Jurkat, Clone E6-1 (cell line): ENCODE measurements around the gene EIF2S2.
A peak's percentile ranks its signal among the peaks of the same experiment; 100 is the strongest.

Experiments
- DNase-seq: peaks from one replicate; pipeline ENCODE4 v3.0.0-alpha.2; 2011; ENCODE audit warnings: low read depth, low spot score
- H3K4me3 ChIP-seq: 2 replicates; pipeline ENCODE4 v1.5.1; 2011; ENCODE audit warnings: mild to moderate bottlenecking, low read length, control low read depth, moderate library complexity

EIF2S2 gene

DNA sequence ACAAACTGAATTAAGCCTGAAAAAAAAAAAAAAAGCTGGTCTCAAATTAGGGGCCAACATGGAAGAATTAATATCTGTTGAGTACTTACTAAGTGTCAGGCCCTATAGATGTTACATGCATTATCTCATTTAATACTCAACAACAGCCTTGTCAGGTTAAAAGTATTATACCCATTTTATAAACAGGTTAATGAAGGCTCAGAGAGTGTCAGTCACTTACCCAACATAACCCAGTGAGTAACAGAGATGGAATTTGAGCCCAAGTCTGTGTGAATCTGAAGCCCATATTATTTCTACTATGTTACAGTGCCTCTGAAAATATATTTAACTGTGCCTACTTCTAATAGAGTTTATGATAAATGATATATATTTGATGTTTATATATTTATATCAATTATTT is 11.3 kb upstream of the EIF2S2 start:
- no peak overlapping the region for H3K4me3 ChIP-seq
- no peak for DNase-seq

DNA sequence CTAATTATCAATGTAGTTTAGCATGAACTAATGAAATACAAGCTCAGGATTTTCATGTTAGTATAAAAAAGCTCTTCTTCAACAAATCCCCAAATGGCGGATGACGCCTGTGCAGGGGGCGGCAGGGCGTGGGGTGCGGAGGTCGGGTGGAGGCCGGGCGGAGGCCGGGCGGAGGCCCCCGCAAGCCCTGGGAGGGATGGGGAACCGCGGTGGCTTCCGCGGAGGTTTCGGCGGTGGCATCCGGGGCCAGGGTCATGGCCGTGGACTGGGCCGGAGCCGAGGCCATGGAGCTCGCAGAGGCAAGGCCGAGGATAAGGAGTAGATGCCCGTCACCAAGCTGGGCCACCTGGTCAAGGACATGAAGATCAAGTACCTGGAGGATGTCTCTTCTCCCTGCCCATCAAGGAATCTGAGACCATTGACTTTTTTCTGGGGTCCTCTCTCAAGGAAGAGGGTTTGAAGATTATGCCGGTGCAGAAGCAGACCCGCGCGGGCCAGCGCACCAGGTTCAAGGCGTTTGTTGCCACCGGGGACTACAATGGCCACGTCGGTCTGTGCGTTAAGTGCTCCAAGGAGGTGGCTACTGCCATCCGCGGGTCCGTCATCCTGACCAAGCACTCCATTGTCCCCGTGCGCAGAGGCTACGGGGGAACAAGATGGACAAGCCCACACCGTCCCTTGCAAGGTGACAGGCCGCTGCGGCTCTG is 10.4 kb upstream of the EIF2S2 start:
- DNase-seq: no peak
- H3K4me3 ChIP-seq: no peak overlapping the region

DNA sequence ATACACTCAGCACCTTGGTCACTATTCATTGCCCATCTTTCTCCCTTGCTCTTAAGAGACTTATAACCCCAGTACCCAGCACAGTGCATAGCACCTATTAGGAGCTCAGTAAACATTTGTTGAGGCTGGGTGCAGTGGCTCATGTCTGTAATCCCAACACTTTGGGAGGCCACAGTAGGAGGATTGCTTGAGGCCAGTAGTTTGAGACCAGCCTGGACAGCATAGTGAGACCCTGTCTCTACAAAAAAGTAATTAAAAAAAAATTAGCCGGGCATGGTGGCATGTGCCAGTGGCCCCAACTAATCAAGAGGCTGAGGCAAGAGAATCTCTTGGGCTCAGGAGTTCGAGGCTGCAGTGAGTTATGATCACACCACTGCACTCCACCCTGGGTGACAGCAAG is 8.2 kb upstream of the EIF2S2 start:
- no peak for DNase-seq
- H3K4me3 ChIP-seq: no peak overlapping the region

DNA sequence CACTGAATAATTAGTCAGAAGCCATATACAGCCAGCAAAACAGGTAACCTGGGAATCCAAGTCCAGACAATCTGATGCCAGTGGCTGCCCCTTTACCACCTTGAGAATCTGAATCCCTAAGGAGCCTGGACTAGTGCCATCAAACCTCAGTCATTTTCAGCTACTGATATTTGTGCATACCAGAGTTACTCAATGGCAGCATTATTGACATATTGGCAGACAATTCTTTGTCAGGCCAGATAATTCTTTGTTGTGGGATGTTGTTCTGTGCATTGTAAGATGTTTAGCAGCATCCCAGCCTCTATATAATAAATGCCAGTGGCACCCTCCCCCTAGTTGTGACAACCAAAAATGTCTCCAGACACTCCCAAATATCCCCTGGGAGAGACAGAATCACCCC is 3.2 kb upstream of the EIF2S2 start:
- no peak for DNase-seq
- H3K4me3 ChIP-seq: no peak overlapping the region

DNA sequence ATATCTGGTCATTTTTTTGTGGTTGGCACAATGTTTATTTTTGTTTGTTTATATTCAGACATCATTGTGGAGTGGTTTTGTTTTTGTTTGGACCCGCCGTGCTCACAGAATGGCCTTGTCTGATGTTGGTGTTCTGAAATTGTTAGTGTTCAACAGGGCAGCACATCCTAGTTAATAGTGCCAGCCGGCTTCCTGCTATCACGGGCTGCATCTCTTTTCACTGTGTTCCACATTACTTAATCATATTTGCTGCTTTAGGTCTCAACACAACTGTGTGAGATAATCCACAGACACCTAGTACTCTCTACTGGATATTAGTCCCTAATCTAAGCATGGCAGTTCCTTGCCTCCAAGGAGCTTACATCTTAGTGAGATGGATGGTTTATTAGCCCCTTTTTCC is 2.8 kb upstream of the EIF2S2 start:
- H3K4me3 ChIP-seq: no peak overlapping the region

DNA sequence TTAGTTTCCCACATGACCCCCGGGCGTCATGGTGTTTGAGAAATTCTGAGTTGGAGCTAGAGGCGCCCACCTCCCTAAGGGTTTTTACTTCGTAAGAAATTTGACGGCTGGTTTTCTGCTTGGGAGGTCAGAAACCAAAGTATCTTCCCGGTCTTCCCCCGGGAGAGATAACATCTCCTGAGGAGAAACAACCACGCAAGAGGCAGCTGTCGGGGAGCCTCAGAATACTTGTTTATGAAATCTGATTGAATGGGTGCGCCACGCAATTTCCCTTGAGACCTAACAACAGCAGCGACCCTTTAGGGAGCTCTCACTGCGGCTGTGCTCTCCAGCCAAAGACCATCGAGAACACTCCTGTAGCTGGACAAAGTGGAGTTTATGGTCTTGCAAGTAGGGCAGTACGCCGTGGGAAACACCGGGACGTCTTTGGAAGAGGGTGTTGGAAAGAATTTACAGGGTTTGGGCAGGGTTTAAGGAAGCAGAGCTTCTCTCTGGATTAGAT is 608 bp upstream of the EIF2S2 start:
- DNase-seq: no peak

More for the DNA sequence above, 2.8 kb upstream of the EIF2S2 start:
- DNase-seq: no peak

DNA sequence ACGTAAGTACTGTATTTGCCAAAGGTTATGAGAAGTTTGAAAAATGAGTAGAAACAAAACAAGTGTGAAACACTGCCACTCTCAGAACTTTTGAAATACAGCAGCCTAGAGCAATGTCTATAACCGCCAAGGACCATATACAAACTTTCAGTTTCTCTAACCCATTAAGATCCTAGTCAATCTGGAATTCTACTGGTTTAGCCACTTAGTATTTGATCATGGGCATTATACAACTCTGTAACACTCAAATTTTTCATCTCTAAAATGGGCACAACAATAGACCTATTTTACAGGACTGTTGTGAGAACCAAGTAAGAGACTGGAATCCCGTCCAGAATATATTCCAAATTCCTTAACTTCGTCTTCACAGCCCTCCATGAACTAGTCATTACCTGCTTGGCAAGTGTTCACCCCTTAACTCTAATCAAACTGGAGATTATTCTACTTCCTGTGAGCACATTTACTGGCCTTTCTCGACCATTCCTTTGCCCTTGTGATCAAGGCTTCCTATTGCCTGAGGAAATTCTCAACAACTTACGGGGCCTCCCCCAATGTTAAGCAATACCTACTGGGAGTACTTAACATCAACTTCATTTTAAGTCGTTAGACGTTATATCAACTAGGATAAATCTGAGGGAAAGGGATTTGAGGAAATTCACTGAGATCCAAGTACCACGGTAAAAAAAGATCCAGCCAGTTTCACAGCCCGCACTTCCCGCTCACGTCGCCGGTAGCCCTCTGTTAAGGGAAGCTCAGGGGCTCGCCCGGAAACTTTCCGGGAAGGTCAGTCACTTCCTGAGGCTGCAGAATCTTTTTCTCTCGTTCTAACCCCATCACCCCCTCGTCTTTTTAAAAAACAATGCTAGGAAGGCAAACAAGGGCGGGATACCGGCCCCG is 1.1 kb downstream of the EIF2S2 start:
- H3K4me3 ChIP-seq: peak overlapping the region; percentile 97
- no peak for DNase-seq

More for the DNA sequence above, 608 bp upstream of the EIF2S2 start:
- H3K4me3 ChIP-seq: peak overlapping the region; percentile 97

DNA sequence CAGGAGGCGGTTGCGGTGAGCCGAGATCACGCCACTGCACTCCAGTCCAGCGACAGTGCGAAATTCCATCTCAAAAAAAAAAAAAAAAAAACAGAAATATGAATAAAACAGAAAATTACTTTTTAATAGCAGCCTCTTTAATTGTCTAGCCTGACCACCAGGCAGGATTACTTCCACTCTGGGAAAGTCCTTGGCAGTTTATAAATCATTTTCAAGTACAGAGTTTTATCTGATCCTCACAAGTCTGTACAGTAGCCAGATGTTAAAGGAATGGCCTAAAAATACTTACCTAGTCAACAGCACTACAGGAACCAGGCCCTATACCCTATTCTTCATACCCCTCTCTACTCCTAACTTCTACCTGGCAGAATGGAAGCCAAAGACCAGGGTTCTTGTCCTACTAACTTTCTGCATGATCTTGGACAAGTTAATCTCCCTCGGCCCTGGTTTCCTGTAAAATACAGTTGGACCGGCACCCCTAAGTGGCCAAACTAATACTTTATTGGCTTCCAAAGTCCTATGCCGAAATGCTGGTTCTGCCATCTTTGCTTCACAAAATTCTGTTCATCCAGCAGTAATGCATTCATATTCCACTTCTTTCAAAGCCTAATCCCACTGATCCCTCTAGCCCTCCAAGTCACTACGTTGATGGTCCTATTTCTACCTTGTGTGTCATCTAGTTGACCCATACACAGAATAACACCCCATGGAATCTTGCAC is 1.9 kb downstream of the EIF2S2 start:
- H3K4me3 ChIP-seq: peak overlapping the region; percentile 97
- DNase-seq: no peak

DNA sequence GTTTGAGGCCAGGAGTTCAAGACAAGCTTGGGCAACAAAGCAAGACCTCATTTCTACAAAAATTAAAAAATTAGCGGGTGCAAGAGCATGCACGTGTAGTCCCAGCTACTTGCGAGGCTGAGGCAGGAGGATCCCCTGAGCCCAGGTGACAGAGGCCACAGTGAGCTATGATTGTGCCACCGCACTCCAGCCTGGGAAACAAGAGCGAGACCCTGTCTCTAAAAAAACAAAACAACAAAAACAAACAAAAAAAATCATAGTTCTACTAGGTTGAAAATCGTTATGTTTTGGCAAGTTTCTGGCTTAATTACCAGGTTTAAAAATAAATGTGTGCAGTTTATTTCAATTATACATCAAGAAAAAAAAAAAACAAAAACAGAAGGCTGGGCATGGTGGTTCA is 2.6 kb downstream of the EIF2S2 start:
- no peak for DNase-seq

DNA sequence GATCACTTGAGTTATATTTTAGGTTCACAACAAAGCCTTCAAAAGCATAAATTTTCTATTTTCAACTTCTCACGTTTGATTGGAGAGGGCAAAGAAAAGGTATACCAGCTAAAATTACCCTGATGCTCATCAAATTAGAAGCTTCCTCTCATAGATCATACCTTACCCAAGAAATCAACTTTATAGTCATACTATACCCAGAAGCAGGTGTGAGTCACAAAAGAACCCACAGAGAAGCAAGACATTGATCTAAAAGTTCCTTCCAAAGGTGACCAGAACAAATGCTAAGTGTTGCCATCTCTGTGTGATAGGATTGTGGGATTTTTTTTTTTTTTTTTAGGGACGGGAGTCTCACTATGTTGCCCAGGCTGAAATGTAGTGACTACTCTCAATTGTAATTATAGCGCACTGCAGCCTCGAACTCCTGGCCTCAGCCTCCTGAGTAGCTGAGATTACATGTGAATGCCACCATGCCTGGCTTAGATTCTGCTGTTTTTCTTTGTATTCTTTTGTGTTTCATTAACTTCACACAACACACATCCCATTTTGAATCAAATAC is 3.3 kb downstream of the EIF2S2 start:
- DNase-seq: no peak
- H3K4me3 ChIP-seq: no peak overlapping the region

More for the DNA sequence above, 2.6 kb downstream of the EIF2S2 start:
- H3K4me3 ChIP-seq: no peak overlapping the region

DNA sequence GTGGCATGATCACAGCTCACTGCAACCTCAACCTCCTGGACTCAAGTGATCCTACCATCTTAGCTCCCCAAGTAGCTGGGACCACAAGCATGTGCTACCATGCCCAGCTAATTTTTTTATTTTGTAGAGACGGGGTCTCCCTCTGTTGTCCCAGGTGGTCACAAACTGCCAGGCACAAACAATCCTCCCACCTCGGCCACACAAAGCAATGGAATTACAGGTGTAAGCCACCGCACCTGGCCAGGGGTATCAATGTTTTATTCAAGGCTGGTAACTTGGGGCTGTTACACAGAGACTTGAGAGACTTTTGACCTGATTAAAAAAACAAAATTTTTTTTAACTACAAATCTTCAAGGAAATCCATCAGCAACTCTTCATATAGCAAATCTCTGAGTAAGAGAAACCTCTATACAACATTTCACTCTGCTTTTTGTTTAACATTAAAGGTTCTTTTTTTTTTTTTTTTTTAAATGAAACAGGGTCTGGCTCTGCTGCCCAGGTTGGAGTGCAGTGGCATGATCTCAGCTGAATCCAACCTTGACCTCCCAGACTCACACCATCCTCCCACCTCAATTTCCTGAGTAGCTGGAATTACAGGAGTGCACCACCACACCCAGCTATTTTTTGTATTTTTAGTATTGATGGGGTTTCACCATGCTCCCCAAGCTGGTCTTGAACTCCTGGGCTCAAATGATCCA is 5.9 kb downstream of the EIF2S2 start:
- H3K4me3 ChIP-seq: no peak overlapping the region
- DNase-seq: no peak

DNA sequence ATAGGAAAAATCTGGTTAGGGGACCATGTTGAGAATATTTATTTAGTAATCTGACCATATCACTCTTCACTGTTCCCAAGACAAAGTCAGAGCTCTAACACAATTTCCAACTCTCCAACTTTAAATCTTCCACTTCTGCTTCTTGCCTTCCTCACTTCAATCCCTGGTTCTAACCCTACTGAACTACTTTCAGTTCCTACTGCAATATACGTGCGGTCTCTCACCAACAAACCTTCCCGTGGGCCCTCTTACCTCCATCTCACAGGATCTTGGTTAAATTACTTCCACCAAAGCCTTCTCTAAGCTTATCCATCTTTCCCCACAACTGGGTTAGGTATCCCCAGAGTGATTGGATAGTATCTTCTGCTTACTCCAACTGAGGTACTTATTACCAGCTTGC is 8.0 kb downstream of the EIF2S2 start:
- H3K4me3 ChIP-seq: no peak overlapping the region
- DNase-seq: no peak

DNA sequence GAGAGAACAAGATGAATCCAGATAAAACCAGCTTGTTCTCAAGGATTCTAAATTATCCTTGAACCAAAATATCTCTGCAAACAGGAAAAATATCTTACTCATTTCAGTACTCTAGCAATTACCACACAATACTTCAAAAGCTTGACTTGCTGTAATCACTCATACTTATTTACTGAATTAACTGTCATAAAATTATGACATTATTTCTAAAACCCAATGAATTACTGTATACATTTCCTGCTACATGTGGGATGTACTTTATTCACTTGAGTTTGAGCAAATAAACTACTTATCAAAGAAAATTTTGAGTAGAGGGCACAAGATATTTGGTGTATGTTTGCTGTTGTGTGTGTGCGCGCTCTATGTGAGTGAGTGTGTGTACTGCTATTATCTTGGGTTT is 9.7 kb downstream of the EIF2S2 start:
- DNase-seq: no peak

DNA sequence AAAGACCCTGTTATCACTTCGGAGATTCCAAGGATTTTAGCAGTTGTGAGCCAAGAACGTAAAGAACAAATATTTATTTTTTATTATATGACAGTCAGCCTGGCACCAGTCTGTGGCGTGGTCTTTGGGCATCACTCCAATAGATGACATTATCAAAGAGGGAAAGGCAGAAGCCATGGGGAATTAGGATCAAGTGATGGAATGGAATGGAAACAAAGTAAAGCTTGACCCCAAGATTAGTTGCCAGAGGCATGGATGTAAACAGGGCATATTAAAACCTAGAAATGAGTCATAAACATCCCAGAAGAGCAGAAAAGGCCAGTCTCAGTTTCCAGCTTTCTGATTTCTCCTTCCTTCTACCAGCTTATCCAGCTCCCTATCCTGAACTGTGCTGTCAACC is 11.5 kb downstream of the EIF2S2 start:
- DNase-seq: no peak
- H3K4me3 ChIP-seq: no peak overlapping the region

More for the DNA sequence above, 9.7 kb downstream of the EIF2S2 start:
- no peak overlapping the region for H3K4me3 ChIP-seq

DNA sequence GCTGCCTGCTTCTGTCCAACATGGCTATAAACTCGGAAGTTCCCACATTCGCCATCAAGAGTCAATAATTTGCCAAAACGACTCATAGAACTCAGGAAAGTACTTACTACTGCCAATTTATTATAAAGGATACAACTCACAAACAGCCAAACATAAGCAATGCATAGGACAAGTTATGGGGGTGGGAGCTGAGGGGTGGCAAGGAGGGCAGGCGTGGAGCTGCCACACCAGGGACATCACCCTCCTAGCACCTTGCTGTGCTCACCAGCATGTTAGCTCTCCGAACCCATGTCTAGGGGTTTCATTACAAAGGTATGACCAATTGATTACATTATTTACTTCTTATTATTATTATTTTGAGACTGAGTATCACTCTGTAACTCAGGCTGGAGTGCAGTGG is 12.4 kb downstream of the EIF2S2 start:
- DNase-seq: no peak
- H3K4me3 ChIP-seq: no peak overlapping the region

DNA sequence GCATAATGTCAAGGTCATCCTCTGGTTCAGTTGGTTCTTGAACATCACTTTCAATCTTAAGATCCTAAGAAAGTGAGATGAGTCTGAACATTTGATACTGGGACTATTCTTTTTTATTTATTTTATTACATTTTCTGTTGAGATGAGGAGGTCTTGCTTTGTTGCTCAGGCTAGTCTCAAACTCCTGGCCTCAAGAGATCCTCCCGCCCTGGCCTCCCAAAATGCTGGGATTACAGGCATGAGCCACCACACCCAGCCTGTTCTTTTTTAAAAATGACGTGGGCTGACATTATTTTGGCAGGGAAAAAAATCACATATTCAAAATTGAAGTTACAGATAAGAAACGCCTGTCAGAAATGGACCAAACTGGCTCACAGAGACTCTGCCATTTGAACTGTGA is 13.5 kb downstream of the EIF2S2 start:
- DNase-seq: no peak

DNA sequence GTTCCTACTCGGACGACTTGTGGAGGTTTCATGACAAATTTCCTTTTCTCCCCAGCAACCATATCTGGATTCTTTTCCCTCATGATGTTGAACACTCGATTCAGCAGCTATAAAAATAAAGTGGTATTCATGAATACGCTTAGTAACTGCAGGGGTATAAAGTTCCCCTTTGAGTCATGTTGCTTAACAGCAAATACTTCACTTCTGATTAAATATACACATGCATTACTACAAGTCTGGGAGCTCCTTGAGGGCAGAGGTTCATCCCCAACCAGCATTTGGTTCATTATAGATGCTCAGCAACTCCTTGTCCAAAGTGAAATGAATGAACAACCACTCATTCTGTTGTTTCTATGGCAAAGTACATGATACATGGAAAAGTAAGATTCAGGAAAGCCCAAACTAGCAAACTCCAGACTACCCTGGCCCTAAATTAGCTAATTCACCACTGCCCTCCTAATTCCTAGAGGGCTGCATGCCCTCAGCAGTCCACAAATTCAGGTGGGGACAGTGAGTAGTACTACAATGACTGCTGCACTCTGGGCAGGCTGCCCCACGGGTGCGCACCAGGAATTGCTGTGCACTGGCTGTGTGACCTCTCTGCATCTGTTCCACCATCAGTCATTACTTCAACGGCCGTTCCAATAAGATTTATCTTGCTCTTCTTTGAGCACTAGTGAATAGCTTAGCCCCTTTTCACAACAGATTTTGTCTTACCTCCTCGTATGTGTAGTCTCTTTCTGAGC is 15.2 kb downstream of the EIF2S2 start:
- H3K4me3 ChIP-seq: no peak overlapping the region

More for the DNA sequence above, 13.5 kb downstream of the EIF2S2 start:
- H3K4me3 ChIP-seq: no peak overlapping the region

DNA sequence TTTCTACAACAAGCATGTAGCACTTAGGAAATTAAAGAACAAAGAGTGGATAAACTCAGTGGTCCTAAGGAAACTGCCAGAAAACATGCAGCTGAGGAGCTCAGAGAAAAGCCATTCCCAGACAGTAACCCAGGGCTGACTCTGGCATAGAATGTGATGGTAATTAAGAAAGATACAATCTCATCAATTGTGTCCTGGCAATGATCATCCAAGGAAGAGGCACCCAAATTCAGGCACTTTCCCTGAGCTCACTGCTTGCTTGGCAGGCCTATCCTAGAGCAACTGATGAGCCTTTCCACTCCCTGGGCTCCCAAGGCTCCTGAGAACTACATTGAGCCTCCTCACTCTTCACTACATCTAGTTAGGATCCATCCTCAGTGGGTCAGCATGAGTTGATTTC is 16.2 kb downstream of the EIF2S2 start:
- no peak for DNase-seq
- H3K4me3 ChIP-seq: no peak overlapping the region

More for the DNA sequence above, 15.2 kb downstream of the EIF2S2 start:
- no peak for DNase-seq
